Lung (tissue), 12 donors: ENCODE results near the gene TSC22D2. TPM values are rescaled to one million over a fixed set of nuclear protein-coding genes. Genes with fewer than 3 reads are reported as not detected.

Experiments
- ATAC-seq: fragments of 200-7000 bp; cut with Tn5 transposase; one replicate; pipeline ENCODE4 v1.9.1; 2020; ENCODE audit warnings: moderate number of reproducible peaks; ENCODE audit not compliant: insufficient read depth, low FRiP score
- DNase-seq, 3 donors: peaks; one replicate each; pipeline ENCODE4 v3.0.0-alpha.2; 2013 to 2017
- H3K27ac ChIP-seq, 2 donors: one replicate each; pipeline ENCODE4 v1.5.1; 2013; ENCODE audit warnings: mild to moderate bottlenecking in 2 of 2, moderate library complexity in 2 of 2, control low read depth in 1 of 2, inconsistent platforms in 1 of 2, low read depth in 1 of 2, low read length in 1 of 2
- H3K27me3 ChIP-seq, 3 donors: one replicate each; pipeline ENCODE4 v1.5.1; 2013; ENCODE audit warnings: low read length in 2 of 3; ENCODE audit not compliant: control insufficient read depth in 3 of 3, insufficient read depth in 3 of 3
- H3K36me3 ChIP-seq, 4 donors: one replicate each; pipeline ENCODE4 v1.5.1; 2013; ENCODE audit warnings: low read length in 4 of 4, mild to moderate bottlenecking in 1 of 4, moderate library complexity in 1 of 4; ENCODE audit not compliant: control insufficient read depth in 4 of 4, insufficient read depth in 4 of 4
- H3K4me1 ChIP-seq, 5 donors: one replicate each; pipeline ENCODE4 v1.5.1; 2013; ENCODE audit warnings: low read length in 5 of 5, mild to moderate bottlenecking in 2 of 5, moderate library complexity in 1 of 5; ENCODE audit not compliant: control insufficient read depth in 5 of 5, insufficient read depth in 5 of 5
- H3K4me3 ChIP-seq: one replicate; pipeline ENCODE4 v1.5.1; 2013; ENCODE audit warnings: mild to moderate bottlenecking, control low read depth, moderate library complexity
- H3K9ac ChIP-seq, 2 donors: one replicate each; pipeline ENCODE4 v1.5.1; 2013; ENCODE audit warnings: low read length in 2 of 2, control low read depth in 1 of 2; ENCODE audit not compliant: insufficient read depth in 1 of 2
- H3K9me3 ChIP-seq, 4 donors: one replicate each; pipeline ENCODE4 v1.5.1; 2013; ENCODE audit warnings: low read length in 3 of 4, mild to moderate bottlenecking in 1 of 4, moderate library complexity in 1 of 4; ENCODE audit not compliant: control insufficient read depth in 4 of 4, insufficient read depth in 3 of 4
- WGBS, 2 donors: extraction: QIAGEN DNeasy Blood & Tissue Kit; methylation state at CpG; one replicate each; pipeline ENCODE4 v1.1.7; 2013; 5-methylcytosine and 5-hydroxymethylcytosine counted together
- polyA plus RNA-seq, 2 donors: library from polyadenylated mRNA; stranded (reverse); fragments of 200-250 nt; gene quantifications; one replicate each; pipeline ENCODE4 v1.2.1, GENCODE V29; 2013
- total RNA-seq, 2 donors: library from RNA; depleted of rRNA in 1 of 2; stranded (reverse); fragments of >200 nt in 1 of 2; gene quantifications; one replicate each; pipeline ENCODE4 v1.2.1, GENCODE V29; 2014 to 2021
- TF ChIP-seq, protein P1 (sequence below): IDR thresholded peaks from 2 replicates; pipeline ENCODE4 v1.5.1; 2012; ENCODE audit warnings: mild to moderate bottlenecking; ENCODE audit errors: control extremely low read depth, extremely low read depth
- donor health status: control.
- donor health status: control.
- donor health status: Bipolar disorder and iron deficiency.
- donor health status: healthy.
- donor health status: DM: yes; HTN: yes; CAD: no.

Gene TSC22D2
- total and polyA plus RNA-seq, 4 donors, result 8.8 to 57.7 (median 18.7) TPM

DNA sequence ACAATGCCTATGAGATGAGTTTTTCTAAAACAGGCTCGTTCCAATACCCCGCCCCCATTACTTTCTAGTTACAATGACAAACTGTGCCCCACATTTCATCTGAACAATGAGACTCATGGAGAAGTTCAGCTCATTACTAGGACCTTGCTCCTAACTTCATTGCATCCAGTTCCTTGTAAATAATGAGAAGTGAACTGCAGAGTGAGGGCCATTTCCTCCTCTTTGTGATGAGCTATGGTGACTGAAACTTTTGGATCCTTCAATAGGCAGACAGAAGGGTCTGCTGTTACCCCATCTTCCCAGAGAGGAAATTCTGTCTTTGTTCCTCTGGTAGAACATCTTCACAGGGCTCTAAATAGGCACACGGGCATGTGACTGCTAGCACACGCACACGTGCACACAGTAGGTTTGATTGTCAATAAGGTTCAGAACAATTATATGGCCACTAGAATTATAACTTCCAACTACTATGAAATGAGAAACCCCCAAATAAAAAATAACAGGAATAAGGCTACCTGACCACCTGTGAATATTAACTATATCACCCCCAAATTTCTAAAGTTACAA lies 86.4 kb downstream of the TSC22D2 start:
- 90 to 94% methylated on average over 5 of the region's 5 CpGs for WGBS, 2 donors

DNA sequence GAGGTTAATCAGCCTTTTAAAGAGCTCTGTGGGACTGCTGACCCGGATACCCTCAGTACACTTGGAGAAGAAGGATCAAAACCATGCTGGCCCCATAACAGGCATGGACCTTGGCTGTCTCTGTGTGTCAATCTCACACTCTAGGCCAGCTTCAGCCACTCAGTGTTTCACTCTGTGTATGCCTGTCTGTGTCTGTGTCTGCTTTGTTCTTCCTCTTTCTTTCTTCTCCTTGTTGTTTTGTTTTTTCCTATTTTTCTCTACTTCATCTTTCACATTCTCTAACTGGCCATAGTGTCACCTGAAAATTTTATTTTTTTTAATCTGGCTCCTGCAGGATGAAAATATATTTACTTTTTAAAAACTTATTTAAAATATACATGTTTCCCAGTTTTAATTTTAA lies 87.1 kb downstream of the TSC22D2 start:
- Histone ChIP-seq H3K27ac (no peak overlapping the region), H3K27me3 (no peaks in the 10 kb centered on the region), H3K9me3 (no peaks in the 10 kb centered on the region), H3K4me1 (peaks cover 0 to 5% (median 0%) of the 10 kb centered on the region in 5 donors), H3K36me3 (no peaks in the 10 kb centered on the region), H3K4me3 (no peak overlapping the region), H3K9ac (peak overlapping the region in 1 of 2 donors; percentile 2)
- no peak for ATAC-seq
- TF ChIP-seq, protein P1, sequence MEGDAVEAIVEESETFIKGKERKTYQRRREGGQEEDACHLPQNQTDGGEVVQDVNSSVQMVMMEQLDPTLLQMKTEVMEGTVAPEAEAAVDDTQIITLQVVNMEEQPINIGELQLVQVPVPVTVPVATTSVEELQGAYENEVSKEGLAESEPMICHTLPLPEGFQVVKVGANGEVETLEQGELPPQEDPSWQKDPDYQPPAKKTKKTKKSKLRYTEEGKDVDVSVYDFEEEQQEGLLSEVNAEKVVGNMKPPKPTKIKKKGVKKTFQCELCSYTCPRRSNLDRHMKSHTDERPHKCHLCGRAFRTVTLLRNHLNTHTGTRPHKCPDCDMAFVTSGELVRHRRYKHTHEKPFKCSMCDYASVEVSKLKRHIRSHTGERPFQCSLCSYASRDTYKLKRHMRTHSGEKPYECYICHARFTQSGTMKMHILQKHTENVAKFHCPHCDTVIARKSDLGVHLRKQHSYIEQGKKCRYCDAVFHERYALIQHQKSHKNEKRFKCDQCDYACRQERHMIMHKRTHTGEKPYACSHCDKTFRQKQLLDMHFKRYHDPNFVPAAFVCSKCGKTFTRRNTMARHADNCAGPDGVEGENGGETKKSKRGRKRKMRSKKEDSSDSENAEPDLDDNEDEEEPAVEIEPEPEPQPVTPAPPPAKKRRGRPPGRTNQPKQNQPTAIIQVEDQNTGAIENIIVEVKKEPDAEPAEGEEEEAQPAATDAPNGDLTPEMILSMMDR, result no peak
- WGBS, 2 donors, result 67 to 86% methylated on average over 1 of the region's 1 CpG
- peak in 2 of 3 donors; percentile 25 to 35 for DNase-seq

More for the DNA sequence above, 86.4 kb downstream of the TSC22D2 start:
- TF ChIP-seq, protein P1, result no peak
- H3K9me3 ChIP-seq, result no peaks in the 10 kb centered on the region
- H3K27me3 ChIP-seq, result no peaks in the 10 kb centered on the region
- ATAC-seq (no peak), DNase-seq (no peak)
- H3K27ac ChIP-seq, result no peak overlapping the region
- H3K36me3 ChIP-seq, result no peaks in the 10 kb centered on the region
- no peak overlapping the region for H3K9ac ChIP-seq
- H3K4me3 ChIP-seq, result no peak overlapping the region
- peaks cover 0 to 5% (median 0%) of the 10 kb centered on the region in 5 donors for H3K4me1 ChIP-seq

DNA sequence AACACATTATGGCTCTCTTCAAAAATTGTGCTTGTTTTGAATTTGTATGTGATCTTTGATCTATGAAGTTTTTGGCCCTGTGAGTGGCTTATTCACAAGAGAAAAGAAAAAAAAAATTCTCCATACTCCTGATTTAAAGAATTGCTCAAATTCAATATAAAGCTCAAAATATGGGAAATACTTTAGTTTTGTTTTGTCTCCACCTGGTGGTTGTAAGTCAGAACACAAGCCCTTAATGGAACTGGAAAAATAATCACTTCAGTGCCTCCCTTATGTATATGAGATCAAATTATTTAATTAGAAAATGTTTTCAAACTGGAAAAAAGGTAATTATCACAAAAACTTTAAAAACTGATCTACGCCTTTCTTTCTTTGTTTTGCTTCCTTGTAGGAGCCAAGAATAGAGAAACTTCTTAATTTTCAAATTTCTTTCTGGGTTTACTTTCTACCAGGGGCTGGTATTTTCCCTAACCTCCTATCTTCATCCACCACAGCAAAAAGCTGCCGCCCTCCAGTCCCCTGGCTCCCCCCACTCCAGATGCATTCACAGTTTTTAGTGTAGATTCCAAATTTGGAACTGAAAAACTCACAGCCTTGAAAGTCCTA lies 87.6 kb downstream of the TSC22D2 start:
- Histone ChIP-seq H3K27me3 (no peaks in the 10 kb centered on the region), H3K36me3 (no peaks in the 10 kb centered on the region), H3K9me3 (peaks cover 0 to under 1% (median 0%) of the 10 kb centered on the region in 4 donors), H3K4me1 (peaks cover 0 to 5% (median 0%) of the 10 kb centered on the region in 5 donors), H3K9ac (no peak overlapping the region), H3K27ac (no peak overlapping the region), H3K4me3 (no peak overlapping the region)
- DNase-seq, result peak in 2 of 3 donors; percentile 81 to 83
- 6 to 7% methylated on average over 2 of the region's 2 CpGs for WGBS, 2 donors
- no peak for ATAC-seq
- TF ChIP-seq, protein P1, result peak; percentile 80
